ENCODE measurements around the gene NR3C2.
"Not testable (repeated sequence)": the region's sequence is repeated elsewhere in the genome, so short reads cannot be mapped to it uniquely, and the experiment has no call there.

The NR3C2 gene

DNA sequence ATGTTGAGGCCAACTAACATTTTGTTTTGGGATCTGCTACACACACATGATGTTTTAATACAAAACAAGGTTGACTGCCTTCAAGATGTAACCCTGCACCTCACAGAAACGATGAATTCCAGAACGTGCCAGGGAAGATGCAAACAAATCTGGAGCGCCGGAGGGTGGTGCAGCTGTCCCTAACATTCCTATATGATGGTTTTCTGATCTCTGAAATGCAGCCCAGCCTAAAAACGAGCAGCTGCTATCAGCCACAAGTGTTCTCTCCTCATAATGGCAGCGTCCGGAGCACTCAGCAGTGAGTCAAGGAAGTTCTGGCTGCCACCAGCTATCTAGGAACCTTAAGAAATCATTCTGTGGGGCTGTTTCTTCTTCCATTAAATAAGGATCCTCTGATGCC, 333.4 kb downstream of the NR3C2 start:
- DNase-seq (ENCODE audit: low spot score), result no peak

DNA sequence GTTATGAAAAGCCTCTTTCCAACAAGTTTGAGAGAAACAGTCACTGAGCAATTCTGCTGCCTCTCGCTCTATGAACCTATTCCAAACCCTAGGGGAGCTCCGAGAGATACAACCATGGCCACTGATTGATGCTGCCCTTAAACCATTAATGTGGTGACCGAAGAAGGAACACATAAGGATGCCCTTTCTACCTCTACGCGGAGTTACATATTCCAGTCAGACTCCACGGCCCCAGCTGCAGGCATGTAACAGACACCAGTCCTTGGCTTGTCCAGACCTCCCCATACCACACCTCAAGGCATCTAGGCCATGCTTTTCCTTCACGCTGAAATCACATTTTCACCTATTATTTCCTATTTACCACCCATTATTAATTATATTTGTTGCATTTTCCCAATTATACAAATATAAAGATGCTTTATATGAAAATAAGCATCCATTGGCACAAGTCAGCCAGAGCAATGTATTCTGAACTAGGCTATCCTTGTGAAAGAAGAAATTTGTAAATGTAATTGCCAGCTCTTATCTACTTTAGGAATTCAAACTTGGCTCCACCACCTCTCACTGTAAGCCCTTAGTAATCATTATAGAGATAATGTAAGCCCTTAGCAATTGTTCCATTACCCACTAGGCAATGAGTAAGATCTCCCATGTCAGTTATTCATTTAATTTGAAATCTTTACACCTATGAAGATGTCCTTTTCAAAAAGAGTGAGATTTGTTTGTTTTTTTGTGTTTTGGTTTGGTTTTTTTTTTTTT, 338.4 kb downstream of the NR3C2 start:
- DNase-seq (ENCODE audit: low spot score), result no peak

DNA sequence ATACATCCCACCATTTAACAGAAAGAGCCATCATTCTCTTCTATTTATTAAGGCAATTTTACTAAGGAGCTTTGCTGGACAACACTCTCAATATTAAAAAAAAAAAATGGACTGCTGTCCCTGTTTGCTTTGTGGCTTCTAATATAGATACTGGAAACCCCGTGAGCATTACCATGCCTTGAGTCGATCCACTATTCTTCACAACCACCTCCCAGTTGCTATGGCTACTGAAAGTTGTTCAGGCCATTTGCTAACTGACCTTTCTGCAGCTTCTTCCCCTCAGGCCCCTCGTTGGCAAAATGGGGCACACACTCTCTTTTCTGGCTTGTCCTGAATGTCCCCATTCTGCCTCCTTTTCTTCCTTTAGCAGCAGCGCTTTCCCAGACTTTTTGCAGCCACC, 340.4 kb downstream of the NR3C2 start:
- no peak for DNase-seq (ENCODE audit: low spot score)

DNA sequence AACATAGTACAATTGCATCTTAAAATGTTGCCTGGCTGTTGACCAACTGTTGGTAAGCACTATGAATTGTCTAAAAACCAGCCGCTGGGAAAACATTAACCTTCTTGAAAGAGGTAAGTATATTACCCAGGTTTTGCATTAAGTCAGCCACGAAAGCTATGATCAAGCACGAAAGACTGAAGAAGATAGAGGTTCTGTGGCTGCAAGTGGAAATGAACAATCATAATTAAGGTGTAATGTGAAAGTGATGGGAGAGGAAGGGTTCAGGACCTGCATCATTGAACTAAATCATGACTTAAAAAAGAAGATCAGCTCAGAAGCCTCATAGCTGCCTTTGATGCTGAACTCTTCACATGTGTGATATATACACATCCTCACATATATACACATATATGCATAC, 341.0 kb downstream of the NR3C2 start:
- DNase-seq (ENCODE audit: low spot score), result no peak

DNA sequence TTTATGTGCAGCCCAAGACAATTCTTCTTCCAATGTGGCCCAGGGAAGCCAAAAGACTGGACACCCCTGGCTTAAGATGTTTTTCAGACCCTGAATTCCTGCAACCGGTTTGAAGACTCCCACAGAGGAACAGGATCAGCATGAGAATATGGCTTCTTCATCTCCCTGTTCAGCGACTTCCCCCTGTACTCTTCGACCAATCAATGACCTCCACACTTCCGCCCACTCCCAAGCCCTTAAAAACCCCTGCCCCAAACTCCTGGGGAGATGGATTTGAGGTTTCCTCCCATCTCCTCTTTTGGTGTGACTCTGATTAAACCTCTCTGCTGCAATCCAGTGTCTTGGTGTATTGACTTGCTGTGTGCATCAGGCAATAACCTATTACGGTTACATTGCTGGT, 344.4 kb downstream of the NR3C2 start:
- no peak for DNase-seq (ENCODE audit: low spot score)

DNA sequence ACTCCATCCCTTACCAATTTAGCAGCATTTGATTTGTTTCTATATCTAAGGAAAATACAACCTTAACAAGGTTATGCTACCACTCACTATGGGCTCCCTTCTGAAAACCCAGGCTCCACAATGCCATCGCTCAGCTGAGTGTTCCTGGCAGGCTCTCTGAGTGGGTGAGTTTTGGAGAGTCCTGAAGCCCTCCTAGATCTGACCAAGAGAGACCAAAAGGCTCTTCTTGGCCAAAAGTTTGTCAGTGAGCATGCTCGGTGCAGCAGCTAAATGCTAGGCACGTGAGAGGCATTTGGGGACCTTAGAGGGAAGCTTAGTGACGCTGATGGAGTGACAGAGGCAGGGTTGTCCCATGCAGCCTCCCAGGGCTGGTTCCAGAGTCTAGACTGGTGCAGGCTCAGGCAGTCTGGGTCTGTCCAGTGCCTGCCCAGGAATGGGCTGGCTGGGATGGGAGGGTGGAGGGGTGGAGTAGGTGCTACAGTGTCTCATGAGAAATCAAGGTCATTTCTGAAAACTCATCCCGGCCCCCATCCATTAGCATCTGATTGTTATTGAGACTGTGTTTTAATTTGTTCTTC, 346.8 kb downstream of the NR3C2 start:
- DNase-seq (ENCODE audit: low spot score), result no peak

DNA sequence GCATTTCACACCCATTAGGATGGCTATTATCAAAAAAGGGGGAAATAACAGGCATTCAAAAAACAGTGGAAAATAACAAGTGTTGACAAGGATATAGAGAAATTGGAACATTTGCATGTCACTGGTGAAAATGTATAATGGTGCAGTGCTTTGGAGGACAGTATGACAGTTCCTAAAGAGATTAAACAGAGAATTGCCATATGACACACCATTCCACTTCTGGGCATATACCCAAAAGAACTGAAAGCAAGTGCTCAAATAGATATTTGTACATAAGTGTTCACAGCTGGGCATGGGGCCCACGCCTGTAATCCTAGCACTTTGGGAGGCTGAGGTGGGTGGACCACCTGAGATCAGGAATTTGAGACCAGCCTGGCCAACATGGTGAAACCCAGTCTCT, 348.1 kb downstream of the NR3C2 start:
- DNase-seq (ENCODE audit: low spot score), result peak; percentile 16

DNA sequence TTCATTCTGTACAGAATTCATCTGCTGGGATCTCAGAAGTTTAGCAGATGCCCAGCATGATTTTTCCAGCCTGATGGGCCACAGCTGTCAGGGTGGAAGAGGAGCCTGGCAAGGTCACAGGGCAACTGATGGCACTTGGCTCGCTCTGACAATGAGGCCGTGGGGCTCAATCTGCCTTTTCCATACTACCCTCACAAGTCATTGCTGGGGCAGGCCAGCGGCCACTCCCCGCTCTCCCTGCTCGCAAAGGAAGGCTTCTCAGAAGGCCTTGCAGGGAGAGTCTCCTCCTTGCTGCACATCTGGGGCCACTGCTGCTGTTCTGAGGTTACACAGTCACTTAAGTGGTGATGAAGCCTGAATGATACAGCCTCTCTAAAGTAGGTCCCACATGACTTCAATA, 349.1 kb downstream of the NR3C2 start:
- no peak for DNase-seq (ENCODE audit: low spot score)

DNA sequence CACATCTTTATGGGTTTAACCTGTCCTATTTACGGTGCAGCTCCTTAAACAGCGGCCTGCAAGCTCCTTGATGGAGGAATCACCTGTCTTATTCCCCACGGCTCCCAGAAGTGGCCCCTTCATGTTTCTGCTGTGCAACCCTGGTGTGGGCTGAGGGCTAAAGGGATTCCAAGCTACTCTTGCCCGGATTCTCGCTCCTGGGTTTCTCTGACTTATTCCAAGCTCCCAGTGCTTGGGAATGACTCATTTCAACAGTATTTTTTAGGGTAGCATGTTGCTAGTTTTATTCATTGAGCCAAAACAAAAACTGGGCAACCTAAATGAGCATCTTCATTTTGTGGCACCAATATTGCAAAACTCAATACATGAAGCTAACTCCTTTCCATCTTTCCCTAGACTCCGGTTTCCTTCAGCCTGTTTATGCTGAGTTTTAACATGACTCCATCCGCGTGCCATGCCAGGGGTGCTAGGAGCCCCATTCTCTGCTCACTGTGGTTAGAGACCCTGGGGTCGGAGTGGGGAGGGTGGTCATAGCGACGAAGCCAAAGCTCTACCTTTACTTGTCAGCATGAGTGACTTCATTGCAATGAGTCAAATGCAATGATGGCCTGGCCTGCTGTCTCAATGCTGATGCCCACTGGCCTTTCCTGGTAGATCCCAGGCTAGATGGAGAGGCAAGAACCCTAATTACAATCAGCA, 349.7 kb downstream of the NR3C2 start:
- no peak for DNase-seq (ENCODE audit: low spot score)

DNA sequence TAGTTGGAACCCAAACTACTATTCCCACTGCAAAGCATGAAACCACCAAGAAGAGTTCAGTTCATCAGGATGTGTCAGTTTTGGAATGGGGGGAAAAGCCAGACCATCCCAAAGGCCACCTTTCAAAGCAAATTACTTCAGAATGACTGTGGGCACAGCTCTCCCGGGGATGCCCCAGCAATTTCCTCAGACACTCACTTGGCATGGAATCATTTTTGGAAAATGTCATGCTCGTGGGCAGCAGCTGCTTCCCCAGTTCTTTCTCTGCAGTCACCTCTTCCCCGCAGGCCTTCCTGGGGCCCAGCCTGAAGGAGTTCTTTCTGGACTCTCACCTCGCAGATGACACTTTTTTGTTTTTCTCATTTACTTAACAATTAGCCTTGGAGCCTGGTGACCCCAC, 350.3 kb downstream of the NR3C2 start:
- peak; percentile 24 for DNase-seq (ENCODE audit: low spot score)

DNA sequence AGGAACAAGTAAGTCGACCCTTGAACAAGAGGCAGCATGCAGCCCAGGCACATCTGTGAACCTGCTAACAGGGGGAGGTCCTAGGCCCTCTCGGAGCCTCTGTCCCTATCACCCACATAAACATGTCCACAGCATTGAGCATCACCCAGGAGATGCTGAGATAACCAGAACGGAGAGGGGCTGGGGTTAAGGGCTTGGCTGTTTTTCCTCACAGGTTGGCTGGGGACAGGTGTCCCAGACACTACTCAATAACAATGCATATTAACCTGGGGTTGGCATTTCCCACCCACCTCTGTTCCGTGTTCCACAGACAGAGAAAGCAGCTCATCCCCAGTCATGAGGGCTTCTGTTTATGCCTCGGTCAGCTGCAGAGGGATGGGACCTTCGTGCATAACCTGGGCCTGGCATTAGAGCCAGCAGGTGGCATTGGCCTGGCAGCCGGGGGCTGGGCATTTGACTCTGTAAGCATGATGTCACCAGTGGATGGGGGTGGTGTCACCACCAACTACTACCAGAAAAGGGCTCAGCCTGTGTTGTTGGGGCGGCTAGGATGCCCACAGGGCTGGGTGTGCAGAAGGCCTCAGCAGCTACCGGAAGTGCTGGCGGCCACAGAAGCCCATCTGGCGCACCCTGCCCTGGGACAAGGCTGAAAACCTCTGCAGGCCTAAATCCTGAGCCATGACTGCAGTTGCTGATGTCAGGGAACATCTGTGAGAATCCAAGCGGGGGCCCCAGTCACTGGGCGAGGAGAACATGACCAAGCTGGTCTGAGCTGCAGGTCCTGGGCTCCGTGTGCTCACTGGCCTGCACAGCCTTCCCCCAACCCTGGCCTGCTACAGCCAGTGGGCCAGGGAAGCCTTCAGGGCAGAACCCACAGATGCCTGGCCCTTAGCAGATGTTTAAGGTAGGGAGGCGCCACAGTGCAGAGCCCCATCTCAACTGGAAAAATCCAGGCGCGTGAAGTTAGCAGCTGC, 351.4 kb downstream of the NR3C2 start:
- DNase-seq (ENCODE audit: low spot score), result no peak

DNA sequence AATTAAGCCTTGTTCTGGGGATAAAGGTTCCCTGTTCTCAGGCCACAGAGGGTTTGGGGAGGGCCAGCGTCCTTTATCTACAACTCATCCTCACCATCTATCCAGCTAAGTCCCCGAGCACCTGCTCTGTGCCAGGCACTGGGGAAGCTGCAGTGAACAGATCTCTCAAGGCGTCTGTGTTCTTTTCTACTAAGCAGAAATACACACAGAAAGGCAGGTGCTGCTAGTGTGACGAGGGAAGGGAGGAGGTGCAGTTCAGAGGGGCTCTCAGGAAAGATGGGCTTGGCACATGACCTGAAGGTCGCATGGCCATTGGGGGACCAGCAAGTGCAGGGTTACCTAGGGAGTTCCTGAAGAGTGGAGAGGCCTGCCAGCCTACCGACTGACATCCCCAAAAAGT, 352.2 kb downstream of the NR3C2 start:
- DNase-seq (ENCODE audit: low spot score), result no peak

DNA sequence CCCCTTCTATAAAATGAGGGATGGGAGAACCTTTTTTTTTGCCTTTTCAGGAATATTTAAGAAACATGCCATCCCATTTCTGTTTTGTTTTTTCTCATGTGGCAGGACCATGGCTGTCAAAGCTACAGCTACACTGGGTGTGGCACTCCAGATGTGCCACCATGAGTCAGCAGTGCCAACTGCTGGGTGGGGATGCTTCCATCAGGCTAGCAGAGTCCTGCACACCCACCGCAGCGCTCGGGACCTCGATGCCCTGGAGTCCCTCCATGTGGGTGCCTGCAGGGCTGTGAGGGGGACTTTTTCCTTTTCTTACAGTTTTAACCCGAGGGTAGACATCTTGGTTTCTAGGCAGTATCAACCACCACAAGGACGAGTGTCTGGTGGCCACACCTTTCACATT, 352.6 kb downstream of the NR3C2 start:
- DNase-seq (ENCODE audit: low spot score), result no peak

DNA sequence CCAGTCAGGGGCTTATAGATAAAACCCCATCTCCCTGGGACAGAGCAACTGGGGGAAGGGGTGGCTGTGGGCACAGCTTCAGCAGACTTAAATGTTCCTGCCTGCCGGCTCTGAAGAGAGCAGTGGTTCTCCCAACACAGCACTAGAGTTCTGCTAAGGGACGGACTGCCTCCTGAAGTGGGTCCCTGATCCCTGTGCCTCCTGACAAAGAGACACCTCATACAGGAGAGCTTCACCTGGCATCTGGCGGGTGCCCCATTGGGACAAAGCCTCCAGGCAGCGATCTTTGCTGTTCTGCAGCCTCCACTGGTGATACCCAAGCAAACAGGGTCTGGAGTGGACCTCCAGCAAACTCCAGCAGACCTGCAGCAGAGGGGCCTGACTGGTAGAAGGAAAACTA, 359.1 kb downstream of the NR3C2 start:
- not testable (repeated sequence) for DNase-seq (ENCODE audit: low spot score)

DNA sequence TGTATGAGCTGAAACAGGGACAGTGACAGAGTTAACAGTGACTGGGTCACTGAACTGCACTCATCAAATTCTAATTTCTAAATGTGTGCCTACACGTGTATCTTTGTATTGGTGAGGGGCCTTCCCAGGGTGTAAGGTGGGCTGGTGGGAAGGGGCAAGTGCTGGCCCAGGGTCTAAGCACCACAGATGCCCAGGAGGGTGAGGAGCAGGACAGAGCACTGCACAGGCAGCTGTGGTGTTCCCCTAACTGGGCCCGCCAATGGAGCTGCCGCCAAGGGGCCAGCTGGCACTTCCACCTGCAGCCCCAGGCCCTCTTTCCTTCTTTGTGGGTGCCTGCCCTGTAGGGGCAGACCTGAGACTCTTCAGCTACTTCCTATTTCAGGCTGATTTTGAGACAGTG, 360.5 kb downstream of the NR3C2 start:
- DNase-seq (ENCODE audit: low spot score), result no peak

DNA sequence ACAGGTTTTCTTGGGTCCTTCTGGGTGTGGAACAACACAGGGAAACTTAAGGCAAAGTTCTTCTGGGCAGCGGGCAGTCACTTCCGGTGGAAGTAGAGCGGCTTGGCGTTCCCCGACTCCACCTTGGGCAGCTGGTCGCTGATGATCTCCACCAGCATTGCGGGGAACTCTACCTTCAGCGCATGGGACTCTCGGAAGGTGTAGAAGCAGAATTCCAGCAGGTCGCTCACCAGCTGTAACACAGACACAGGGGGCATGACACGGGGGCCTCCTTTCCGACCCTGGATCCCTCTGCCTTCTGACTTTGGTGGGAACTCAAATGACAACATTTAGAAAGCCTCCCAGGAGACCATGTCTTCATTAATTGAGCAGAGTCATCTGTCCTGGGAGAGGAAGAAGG, 360.9 kb downstream of the NR3C2 start:
- DNase-seq (ENCODE audit: low spot score), result no peak

DNA sequence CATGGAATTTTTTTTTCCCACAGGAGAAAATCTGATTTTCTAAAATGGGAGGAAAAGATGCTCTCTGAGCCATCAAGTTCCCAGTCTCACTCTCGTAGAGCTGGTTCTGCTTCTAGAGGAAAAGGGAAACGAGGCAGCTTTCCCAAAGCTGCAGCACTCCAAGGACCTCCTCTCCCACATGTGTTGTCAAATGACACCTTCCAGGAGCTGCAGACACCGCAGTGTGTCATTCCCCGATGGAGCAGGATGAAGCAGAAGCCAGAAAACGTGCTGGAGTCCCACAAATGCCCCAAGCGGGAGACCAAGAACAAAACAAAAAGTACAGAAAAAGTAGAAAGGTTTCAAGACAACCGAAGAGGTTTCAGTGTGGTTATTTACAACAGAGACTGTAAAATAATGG, 362.3 kb downstream of the NR3C2 start:
- DNase-seq (ENCODE audit: low spot score), result no peak

DNA sequence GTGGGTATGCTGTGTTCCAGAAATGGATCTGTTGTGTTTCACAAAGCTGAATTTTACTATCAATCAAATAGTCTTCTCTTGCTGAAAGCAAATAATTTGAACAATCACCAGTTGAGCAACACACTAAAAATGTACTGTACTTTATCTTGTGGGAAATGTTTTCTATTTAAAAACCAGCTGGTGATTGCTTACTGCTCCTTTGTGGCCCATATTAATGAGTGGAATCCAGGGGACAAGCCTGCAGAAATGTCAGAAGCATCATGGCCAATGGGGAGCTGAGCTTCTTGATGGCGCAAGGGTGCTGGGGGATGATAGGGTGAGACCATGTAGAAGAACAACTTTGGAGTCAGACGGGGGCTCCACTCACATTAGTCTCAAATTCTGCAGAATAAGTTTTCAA, 364.2 kb downstream of the NR3C2 start:
- no peak for DNase-seq (ENCODE audit: low spot score)

DNA sequence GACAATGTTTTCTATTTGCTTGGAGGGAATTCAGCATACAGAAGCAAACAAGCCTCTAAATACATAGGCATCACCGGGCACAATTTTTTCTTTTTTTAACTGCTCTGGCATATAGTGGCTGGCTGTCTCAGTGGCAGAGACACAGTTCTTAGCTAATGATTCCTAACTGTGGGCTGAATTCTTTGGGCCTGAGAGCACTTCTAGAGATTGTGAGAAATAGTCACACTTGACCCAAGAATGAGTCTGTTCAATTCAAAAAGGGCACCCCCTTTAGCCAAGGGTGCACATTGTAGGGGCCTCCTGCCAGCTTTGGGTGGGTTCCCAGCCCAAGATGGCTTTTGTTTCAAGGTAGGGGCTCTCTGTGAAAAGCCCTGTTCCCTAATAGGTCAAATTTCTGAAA, 364.6 kb downstream of the NR3C2 start:
- no peak for DNase-seq (ENCODE audit: low spot score)

DNA sequence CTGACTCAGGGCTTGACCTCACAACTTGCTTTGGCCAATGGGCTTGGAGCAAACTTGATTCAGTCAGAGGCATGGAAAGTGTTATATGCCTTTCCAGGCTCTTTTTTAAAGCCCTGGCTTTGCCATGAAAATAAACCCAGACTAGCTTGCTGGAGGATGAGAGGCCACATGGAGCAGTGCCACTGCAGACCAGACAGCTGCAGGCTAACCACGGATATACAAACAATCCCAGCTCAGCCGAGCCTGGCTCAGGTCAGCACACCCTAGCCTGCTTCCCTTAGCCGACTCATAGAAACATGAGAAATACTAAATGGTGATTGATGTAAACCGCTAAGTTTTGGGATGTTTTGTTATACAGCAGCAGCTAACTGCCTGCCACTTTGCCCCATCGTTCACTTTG, 365.2 kb downstream of the NR3C2 start:
- no peak for DNase-seq (ENCODE audit: low spot score)

DNA sequence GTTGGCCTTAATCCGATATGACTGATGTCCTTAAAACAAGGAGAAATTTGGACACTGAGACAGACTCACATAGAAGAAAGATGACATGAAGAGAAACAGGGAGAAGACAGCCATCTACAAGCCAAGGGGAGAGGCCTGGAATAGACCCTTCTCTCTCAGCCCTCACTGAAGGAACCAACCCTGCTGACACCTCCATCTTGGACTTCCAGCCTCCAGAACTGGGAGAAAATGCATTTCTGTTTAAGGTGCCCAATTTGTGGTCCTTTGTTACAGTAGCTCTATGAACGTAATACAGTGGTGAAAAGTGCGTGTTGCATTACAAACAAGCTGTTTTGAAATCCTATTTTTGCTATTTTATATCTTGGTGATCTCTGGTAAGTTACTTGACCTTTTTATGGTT, 366.8 kb downstream of the NR3C2 start:
- DNase-seq (ENCODE audit: low spot score), result no peak

DNA sequence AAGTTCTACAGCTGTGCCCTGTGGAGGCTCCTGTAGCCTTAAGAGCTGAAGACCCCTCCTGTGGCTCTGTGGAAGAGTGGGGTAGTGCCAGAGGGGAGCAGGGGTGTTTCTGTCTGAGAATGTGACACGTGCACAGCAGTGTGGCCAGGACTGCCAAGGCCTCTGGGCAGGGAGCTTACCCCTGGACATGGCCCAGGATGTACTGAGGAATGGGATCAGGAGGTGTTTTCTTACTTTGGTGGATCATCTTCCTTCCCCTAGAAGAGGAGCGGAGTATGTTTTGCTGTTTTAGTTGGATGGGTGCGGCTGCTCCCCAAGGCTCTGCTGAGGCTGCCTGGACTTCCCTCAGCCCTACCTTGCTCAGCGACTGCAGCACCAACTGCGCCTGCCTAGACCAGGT, 367.8 kb downstream of the NR3C2 start:
- DNase-seq (ENCODE audit: low spot score), result no peak

All from cerebellar cortex (tissue), 1 donor.